IPS-18a (cell line): ENCODE data around the gene PADI3.

Source experiments
- H3K27ac ChIP-seq: one replicate; pipeline ENCODE4 v1.5.1; 2013; ENCODE audit warnings: low read length
- H3K27me3 ChIP-seq: one replicate; pipeline ENCODE4 v1.6.1; 2013; ENCODE audit warnings: mild to moderate bottlenecking, low read length; ENCODE audit not compliant: control insufficient read depth, insufficient read depth
- H3K36me3 ChIP-seq: one replicate; pipeline ENCODE4 v1.6.1; 2013; ENCODE audit warnings: low read depth, low read length; ENCODE audit not compliant: control insufficient read depth
- H3K4me1 ChIP-seq: one replicate; pipeline ENCODE4 v1.6.1; 2013; ENCODE audit warnings: low read depth, low read length; ENCODE audit not compliant: control insufficient read depth
- H3K4me3 ChIP-seq: one replicate; pipeline ENCODE4 v1.5.1; 2013; ENCODE audit warnings: low read length
- H3K9ac ChIP-seq: one replicate; pipeline ENCODE4 v1.6.1; 2013; ENCODE audit warnings: mild to moderate bottlenecking, low read length, moderate library complexity
- H3K9me3 ChIP-seq: one replicate; pipeline ENCODE4 v1.6.1; 2013; ENCODE audit warnings: low read depth, low read length; ENCODE audit not compliant: control insufficient read depth

Gene PADI3

DNA sequence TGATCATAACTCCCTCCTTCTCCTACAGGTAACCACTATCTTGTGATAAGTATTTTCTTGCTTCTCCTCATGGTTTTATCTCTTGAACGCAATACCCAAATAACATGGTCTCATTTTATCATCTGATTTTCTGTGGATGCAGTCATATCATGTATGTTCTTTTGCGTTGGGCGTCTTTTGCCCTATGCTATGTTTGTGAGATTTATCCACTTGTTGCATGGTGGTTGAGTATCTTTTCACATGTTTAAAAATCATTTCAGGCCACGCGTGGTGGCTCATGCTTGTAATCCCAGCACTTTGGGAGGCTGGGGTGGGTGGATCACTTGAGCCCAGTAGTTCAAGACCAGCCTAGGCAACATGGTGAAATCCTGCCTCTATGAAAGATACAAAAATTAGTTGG is 15.6 kb downstream of the PADI3 start:
- Histone ChIP-seq H3K9ac (no peak overlapping the region), H3K9me3 (no peaks in the 10 kb centered on the region), H3K27ac (no peak overlapping the region), H3K36me3 (no peaks in the 10 kb centered on the region), H3K4me1 (no peaks in the 10 kb centered on the region), H3K4me3 (no peak overlapping the region), H3K27me3 (no peaks in the 10 kb centered on the region)

- Histone ChIP-seq H3K9me3 (no peaks in the 10 kb centered on the region), H3K9ac (no peak overlapping the region), H3K27me3 (no peaks in the 10 kb centered on the region), H3K27ac (no peak overlapping the region), H3K4me3 (no peak overlapping the region), H3K4me1 (no peaks in the 10 kb centered on the region), H3K36me3 (no peaks in the 10 kb centered on the region)
Observed at GRCh38 chr1:17265162-17265561, 16.3 kb downstream of the PADI3 start.

DNA sequence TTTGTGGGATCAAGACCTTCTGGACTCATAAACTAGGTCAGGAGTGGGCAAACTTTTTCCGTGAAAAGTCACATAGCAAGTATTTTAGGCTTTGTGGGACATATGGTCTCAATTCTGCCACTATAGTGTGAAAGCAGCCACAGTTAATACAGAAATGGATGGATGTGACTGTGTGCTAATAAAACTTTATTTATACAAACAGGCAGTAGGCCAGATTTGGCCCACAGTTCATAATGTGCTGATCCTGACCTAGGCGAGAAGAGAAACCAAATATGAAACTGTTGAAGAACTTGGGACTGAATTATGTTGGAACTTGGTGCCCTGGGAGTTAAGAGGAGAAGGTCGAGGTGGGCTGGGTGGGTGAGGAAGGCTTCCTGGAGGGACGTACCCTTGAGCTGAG is 17.1 kb downstream of the PADI3 start:
- no peaks in the 10 kb centered on the region for H3K27me3 ChIP-seq
- no peak overlapping the region for H3K27ac ChIP-seq
- no peaks in the 10 kb centered on the region for H3K4me1 ChIP-seq
- H3K9me3 ChIP-seq, result no peaks in the 10 kb centered on the region
- H3K9ac ChIP-seq, result no peak overlapping the region
- no peaks in the 10 kb centered on the region for H3K36me3 ChIP-seq
- no peak overlapping the region for H3K4me3 ChIP-seq

- no peaks in the 10 kb centered on the region for H3K27me3 ChIP-seq
- no peak overlapping the region for H3K4me3 ChIP-seq
- H3K9ac ChIP-seq, result no peak overlapping the region
- H3K27ac ChIP-seq, result no peak overlapping the region
- no peaks in the 10 kb centered on the region for H3K9me3 ChIP-seq
- no peaks in the 10 kb centered on the region for H3K36me3 ChIP-seq
- H3K4me1 ChIP-seq, result no peaks in the 10 kb centered on the region
Observed at GRCh38 chr1:17270891-17271765, 22.2 kb downstream of the PADI3 start.

- Histone ChIP-seq H3K4me1 (no peaks in the 10 kb centered on the region), H3K27me3 (no peaks in the 10 kb centered on the region), H3K9me3 (no peaks in the 10 kb centered on the region), H3K4me3 (no peak overlapping the region), H3K9ac (no peak overlapping the region), H3K27ac (no peak overlapping the region), H3K36me3 (no peaks in the 10 kb centered on the region)
Observed at GRCh38 chr1:17272066-17272465, 23.2 kb downstream of the PADI3 start.

DNA sequence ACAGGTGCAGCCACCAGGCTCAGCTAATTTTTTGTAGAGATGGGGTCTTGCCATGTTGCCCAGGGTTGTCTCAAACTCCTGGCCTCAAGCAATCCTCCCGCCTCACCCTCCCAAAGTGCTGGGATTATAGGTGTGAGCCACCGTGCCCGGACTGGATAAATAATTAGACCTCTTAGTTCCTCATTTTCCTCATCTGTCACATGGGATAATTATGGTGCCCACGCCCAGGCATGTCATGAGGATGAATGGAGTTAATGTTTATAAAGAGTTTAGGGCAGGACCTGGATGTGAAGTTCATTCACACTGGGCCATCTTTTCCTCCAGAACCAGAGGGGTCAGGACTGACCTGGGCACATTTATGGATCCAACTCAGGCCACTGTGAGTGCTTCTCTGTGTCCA is 23.7 kb downstream of the PADI3 start:
- no peak overlapping the region for H3K4me3 ChIP-seq

DNA sequence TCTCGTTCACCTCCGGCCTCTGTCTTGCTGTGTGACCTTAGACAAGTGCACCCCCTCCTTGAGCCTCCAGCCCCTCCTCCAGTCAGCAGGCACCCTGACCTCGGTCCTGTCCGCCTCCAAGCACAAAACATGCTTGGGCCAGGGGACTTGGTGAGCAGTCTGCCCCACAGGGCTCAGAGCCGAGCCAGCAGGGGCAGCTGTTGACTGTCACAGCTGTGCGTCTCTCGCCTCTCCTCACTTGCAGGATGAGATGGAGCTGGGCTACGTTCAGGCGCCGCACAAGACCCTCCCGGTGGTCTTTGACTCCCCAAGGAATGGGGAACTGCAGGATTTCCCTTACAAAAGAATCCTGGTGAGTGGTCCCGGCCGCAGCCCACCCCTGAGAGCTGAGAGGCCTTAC is 24.2 kb downstream of the PADI3 start:
- no peak overlapping the region for H3K9ac ChIP-seq
- H3K36me3 ChIP-seq, result no peaks in the 10 kb centered on the region
- H3K27ac ChIP-seq, result no peak overlapping the region
- H3K27me3 ChIP-seq, result no peaks in the 10 kb centered on the region
- no peak overlapping the region for H3K4me3 ChIP-seq
- no peaks in the 10 kb centered on the region for H3K9me3 ChIP-seq
- H3K4me1 ChIP-seq, result no peaks in the 10 kb centered on the region

More for the DNA sequence above, 23.7 kb downstream of the PADI3 start:
- Histone ChIP-seq H3K4me1 (no peaks in the 10 kb centered on the region), H3K27me3 (no peaks in the 10 kb centered on the region), H3K9ac (no peak overlapping the region), H3K9me3 (no peaks in the 10 kb centered on the region), H3K27ac (no peak overlapping the region), H3K36me3 (no peaks in the 10 kb centered on the region)

GRCh38 chr1:17274186-17275170 is 25.6 kb downstream of the PADI3 start:
- H3K9me3 ChIP-seq, result no peaks in the 10 kb centered on the region
- no peak overlapping the region for H3K9ac ChIP-seq
- no peak overlapping the region for H3K4me3 ChIP-seq
- no peaks in the 10 kb centered on the region for H3K27me3 ChIP-seq
- no peaks in the 10 kb centered on the region for H3K4me1 ChIP-seq
- no peaks in the 10 kb centered on the region for H3K36me3 ChIP-seq
- no peak overlapping the region for H3K27ac ChIP-seq

GRCh38 chr1:17276568-17276967 is 27.7 kb downstream of the PADI3 start:
- H3K4me1 ChIP-seq, result no peaks in the 10 kb centered on the region
- no peak overlapping the region for H3K9ac ChIP-seq
- H3K36me3 ChIP-seq, result no peaks in the 10 kb centered on the region
- no peak overlapping the region for H3K27ac ChIP-seq
- H3K4me3 ChIP-seq, result no peak overlapping the region
- H3K9me3 ChIP-seq, result no peaks in the 10 kb centered on the region
- no peaks in the 10 kb centered on the region for H3K27me3 ChIP-seq

GRCh38 chr1:17277511-17278159 is 28.7 kb downstream of the PADI3 start:
- H3K9me3 ChIP-seq, result no peaks in the 10 kb centered on the region
- H3K4me1 ChIP-seq, result no peaks in the 10 kb centered on the region
- H3K27ac ChIP-seq, result no peak overlapping the region
- H3K27me3 ChIP-seq, result no peaks in the 10 kb centered on the region
- no peaks in the 10 kb centered on the region for H3K36me3 ChIP-seq
- H3K4me3 ChIP-seq, result no peak overlapping the region
- no peak overlapping the region for H3K9ac ChIP-seq
